ENCODE data around the gene ZNF569. TPM values are rescaled to one million over a fixed set of nuclear protein-coding genes. Genes with fewer than 3 reads are reported as not detected.
"Not testable (repeated sequence)": the region's sequence is repeated elsewhere in the genome, so short reads cannot be mapped to it uniquely, and the experiment has no call there.

The ZNF569 gene
- total RNA-seq, 1 experiment from 2014 or later = 9.5 TPM

- no peaks in the 10 kb centered on the region for H3K27me3 ChIP-seq (replicated peaks; ENCODE audit: insufficient read depth, low read depth, low read length, poor library complexity)
- H3K9me3 ChIP-seq (ENCODE audit: low read depth, low read length, poor library complexity, severe bottlenecking) = peaks cover 78% of the 10 kb centered on the region
- H3K4me3 ChIP-seq (ENCODE audit: low read depth, low read length, poor library complexity, severe bottlenecking) = no peak overlapping the region
- H3K4me1 ChIP-seq (ENCODE audit: insufficient read depth, low read length, poor library complexity, severe bottlenecking) = no peaks in the 10 kb centered on the region
- TF ChIP-seq, protein P1, sequence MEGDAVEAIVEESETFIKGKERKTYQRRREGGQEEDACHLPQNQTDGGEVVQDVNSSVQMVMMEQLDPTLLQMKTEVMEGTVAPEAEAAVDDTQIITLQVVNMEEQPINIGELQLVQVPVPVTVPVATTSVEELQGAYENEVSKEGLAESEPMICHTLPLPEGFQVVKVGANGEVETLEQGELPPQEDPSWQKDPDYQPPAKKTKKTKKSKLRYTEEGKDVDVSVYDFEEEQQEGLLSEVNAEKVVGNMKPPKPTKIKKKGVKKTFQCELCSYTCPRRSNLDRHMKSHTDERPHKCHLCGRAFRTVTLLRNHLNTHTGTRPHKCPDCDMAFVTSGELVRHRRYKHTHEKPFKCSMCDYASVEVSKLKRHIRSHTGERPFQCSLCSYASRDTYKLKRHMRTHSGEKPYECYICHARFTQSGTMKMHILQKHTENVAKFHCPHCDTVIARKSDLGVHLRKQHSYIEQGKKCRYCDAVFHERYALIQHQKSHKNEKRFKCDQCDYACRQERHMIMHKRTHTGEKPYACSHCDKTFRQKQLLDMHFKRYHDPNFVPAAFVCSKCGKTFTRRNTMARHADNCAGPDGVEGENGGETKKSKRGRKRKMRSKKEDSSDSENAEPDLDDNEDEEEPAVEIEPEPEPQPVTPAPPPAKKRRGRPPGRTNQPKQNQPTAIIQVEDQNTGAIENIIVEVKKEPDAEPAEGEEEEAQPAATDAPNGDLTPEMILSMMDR (conservative IDR thresholded peaks at IDR 0.05; ENCODE audit: low read depth, low read length) = no peak
- no peak for TF ChIP-seq EZH2 (IDR thresholded peaks at IDR 0.05; ENCODE audit: borderline replicate concordance, low read depth, low read length, poor library complexity, severe bottlenecking)
- H3K36me3 ChIP-seq (ENCODE audit: insufficient read depth, low read length, poor library complexity, severe bottlenecking) = no peaks in the 10 kb centered on the region
- no TSS peak for BruUV-seq (replicated peaks)
- ChIA-PET POLR2A (ENCODE audit: low non-redundant PET) (no interaction called here), CTCF (no interaction called here)
- intact Hi-C loops (cut with micrococcal nuclease; ENCODE audit: unreplicated experiment) = no loop called here
- DNase-seq (ENCODE audit: low spot score) = no peak
- no peak overlapping the region for H3K27ac ChIP-seq (ENCODE audit: low read depth, low read length, poor library complexity, severe bottlenecking)
Measured at GRCh38 chr19:37413313-37414084, 53.7 kb downstream of the ZNF569 start.

- no TSS peak for BruUV-seq (replicated peaks)
- no peaks in the 10 kb centered on the region for H3K4me1 ChIP-seq (ENCODE audit: insufficient read depth, low read length, poor library complexity, severe bottlenecking)
- POLR2A ChIA-PET (ENCODE audit: low non-redundant PET) = no interaction called here
- H3K27ac ChIP-seq (ENCODE audit: low read depth, low read length, poor library complexity, severe bottlenecking) = no peak overlapping the region
- H3K4me3 ChIP-seq (ENCODE audit: low read depth, low read length, poor library complexity, severe bottlenecking) = no peak overlapping the region
- intact Hi-C loops (cut with micrococcal nuclease; ENCODE audit: unreplicated experiment) = no loop called here
- CTCF ChIA-PET = no interaction called here
- no peaks in the 10 kb centered on the region for H3K36me3 ChIP-seq (ENCODE audit: insufficient read depth, low read length, poor library complexity, severe bottlenecking)
- H3K9me3 ChIP-seq (ENCODE audit: low read depth, low read length, poor library complexity, severe bottlenecking) = peaks cover 81% of the 10 kb centered on the region
- TF ChIP-seq, protein P1 (conservative IDR thresholded peaks at IDR 0.05; ENCODE audit: low read depth, low read length) = no peak
- TF ChIP-seq EZH2 (IDR thresholded peaks at IDR 0.05; ENCODE audit: borderline replicate concordance, low read depth, low read length, poor library complexity, severe bottlenecking) = no peak
- H3K27me3 ChIP-seq (replicated peaks; ENCODE audit: insufficient read depth, low read depth, low read length, poor library complexity) = no peaks in the 10 kb centered on the region
- no peak for DNase-seq (ENCODE audit: low spot score)
Measured at GRCh38 chr19:37412700-37413099, 54.5 kb downstream of the ZNF569 start.

- H3K27me3 ChIP-seq (replicated peaks; ENCODE audit: insufficient read depth, low read depth, low read length, poor library complexity); intact Hi-C loops (cut with micrococcal nuclease; ENCODE audit: unreplicated experiment); H3K4me3 ChIP-seq (ENCODE audit: low read depth, low read length, poor library complexity, severe bottlenecking); H3K36me3 ChIP-seq (ENCODE audit: insufficient read depth, low read length, poor library complexity, severe bottlenecking); CTCF ChIA-PET; POLR2A ChIA-PET (ENCODE audit: low non-redundant PET); BruUV-seq (replicated peaks); DNase-seq (ENCODE audit: low spot score); H3K4me1 ChIP-seq (ENCODE audit: insufficient read depth, low read length, poor library complexity, severe bottlenecking); H3K27ac ChIP-seq (ENCODE audit: low read depth, low read length, poor library complexity, severe bottlenecking): not testable (repeated sequence)
- H3K9me3 ChIP-seq (ENCODE audit: low read depth, low read length, poor library complexity, severe bottlenecking) = peaks cover 62% of the 10 kb centered on the region
Measured at GRCh38 chr19:37406140-37406846, 61.0 kb downstream of the ZNF569 start.
